B cell (primary cell): ENCODE measurements around the gene COG5.

ENCODE experiments used
- CTCF ChIP-seq: fragments of 200-600 bp; IDR thresholded peaks from one replicate; pipeline ENCODE4 v1.8.0; 2022; ENCODE audit warnings: antibody characterized with exemption, mild to moderate bottlenecking
- EZH2 ChIP-seq: IDR thresholded peaks from 2 replicates; pipeline ENCODE4 v1.6.1; 2012; ENCODE audit warnings: borderline replicate concordance, low read depth, mild to moderate bottlenecking, moderate library complexity, low read length; ENCODE audit not compliant: insufficient read depth, poor library complexity, severe bottlenecking

GRCh38 chr7:107432261-107432660 is 131.5 kb downstream of the COG5 start:
- TF ChIP-seq CTCF (no peak), EZH2 (no peak)
